IPS DF 6.9 (cell line): ENCODE measurements around the gene SRGAP3.

Source experiments
- DNase-seq: peaks from one replicate; pipeline ENCODE4 v3.0.0-alpha.2; 2013; ENCODE audit warnings: low read depth, low spot score
- H3K27ac ChIP-seq: one replicate; pipeline ENCODE4 v1.5.1; 2013; ENCODE audit warnings: low read length, control low read depth
- H3K27me3 ChIP-seq: 2 replicates; pipeline ENCODE4 v1.6.1; 2013; ENCODE audit warnings: mild to moderate bottlenecking, low read length; ENCODE audit not compliant: control insufficient read depth, insufficient read depth
- H3K36me3 ChIP-seq: 2 replicates; pipeline ENCODE4 v1.6.1; 2013; ENCODE audit warnings: low read length; ENCODE audit not compliant: control insufficient read depth, insufficient read depth
- H3K4me1 ChIP-seq: 2 replicates; pipeline ENCODE4 v1.6.1; 2013; ENCODE audit warnings: low read length; ENCODE audit not compliant: control insufficient read depth, insufficient read depth
- H3K4me3 ChIP-seq: 2 replicates; pipeline ENCODE4 v1.5.1; 2013; ENCODE audit warnings: mild to moderate bottlenecking, low read length
- H3K9me3 ChIP-seq: 2 replicates; pipeline ENCODE4 v1.6.1; 2013; ENCODE audit warnings: low read length, inconsistent platforms; ENCODE audit not compliant: control insufficient read depth, insufficient read depth
- WGBS: extraction: QIAGEN DNeasy Blood & Tissue Kit; methylation state at CpG from one replicate; pipeline ENCODE4 v1.1.7; 2013; ENCODE audit warnings: mixed read lengths, missing lambda C conversion rate; ENCODE audit not compliant: insufficient read length, insufficient coverage; 5-methylcytosine and 5-hydroxymethylcytosine counted together

SRGAP3 gene

DNA sequence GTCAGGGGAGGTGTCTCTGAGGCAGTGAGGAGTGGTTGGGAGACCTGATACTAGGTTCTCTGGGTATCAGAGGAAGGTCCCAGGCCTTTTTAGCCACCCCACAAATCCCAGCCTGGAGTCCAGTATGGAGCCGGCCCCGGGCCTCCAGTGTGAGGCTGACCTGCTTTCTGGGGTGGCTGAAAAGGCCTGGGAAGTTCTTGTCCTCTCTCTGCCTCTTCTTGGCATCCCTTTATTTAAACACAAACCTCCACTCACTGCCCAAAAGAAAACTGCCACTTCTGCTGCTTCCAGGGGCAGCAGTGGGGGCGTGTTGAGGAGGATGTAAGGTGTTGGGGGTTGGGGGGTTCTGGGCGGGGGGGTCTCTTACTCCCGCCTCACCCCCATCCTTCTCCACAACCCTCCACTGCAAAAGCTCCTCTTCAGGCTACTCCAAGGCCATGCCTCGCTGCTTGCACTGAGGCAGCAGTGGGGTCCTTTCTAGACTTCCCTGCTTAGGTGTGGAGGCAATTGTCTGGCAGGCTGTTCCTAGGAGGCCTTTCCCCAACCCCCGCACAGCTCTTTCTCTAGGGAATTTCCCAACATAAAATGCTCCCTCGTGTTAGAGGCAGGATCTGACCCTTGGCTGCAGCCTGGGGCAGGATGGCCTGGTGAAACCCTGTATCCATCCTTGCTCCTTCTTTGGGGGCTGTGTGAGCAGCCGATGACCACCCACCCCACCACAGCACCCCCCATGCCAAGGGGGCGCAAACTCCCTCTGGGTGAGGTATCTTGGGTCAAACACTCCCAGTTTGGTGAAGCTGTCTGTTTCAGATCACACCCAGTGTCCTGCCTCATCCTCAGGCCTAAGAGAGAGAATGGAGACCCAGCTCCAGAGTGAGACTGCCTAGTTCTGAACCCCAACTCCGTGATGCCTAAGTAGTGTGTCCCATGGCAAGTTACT lies 274.1 kb downstream of the SRGAP3 start:
- Histone ChIP-seq H3K9me3 (no peaks in the 10 kb centered on the region), H3K36me3 (no peaks in the 10 kb centered on the region), H3K27me3 (no peaks in the 10 kb centered on the region), H3K4me1 (no peaks in the 10 kb centered on the region), H3K4me3 (no peak overlapping the region), H3K27ac (no peak overlapping the region)
- DNase-seq = no peak
- no CpG with 5 or more reads among the region's 11 CpGs for WGBS

DNA sequence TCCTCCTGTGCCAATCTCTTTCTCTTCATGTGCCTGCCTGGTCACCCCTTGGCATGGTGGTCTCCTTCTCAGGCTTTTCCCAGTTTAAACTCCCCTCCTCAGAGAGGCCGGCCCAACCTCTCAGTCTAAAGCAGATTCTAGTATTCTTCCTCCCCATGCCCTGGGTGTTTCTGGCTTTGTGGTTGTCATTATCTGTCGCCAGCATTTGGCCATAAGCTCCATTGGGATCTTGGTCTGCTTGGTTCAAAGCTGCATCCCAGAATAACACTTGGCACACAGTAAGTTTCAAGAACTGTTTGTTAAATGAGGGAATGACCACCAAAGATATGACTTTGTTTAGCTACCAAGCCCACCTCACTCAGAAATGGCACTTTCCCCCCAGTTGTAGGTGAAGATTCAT lies 275.0 kb downstream of the SRGAP3 start:
- no peaks in the 10 kb centered on the region for H3K4me1 ChIP-seq
- no peak overlapping the region for H3K4me3 ChIP-seq
- WGBS = no CpG with 5 or more reads among the region's 2 CpGs

DNA sequence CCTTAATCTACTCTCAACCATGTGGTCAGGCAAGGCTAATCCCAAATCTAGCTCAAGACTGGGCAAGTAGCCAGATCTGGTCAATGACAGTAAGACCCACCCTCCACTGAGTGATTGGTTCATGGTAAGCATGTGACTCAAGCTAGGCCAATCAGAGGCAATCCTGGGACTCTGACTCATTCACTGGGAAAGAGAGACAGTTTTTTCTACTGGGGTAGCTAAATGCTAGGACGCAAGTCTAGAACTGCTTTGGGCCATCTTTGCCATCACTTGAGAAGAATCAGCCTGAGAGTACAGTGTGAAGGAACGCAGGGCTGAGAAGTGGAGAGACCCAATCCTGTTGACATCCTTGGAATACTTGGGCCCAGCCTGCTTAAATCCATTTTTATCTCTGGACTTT lies 276.8 kb downstream of the SRGAP3 start:
- no peak overlapping the region for H3K27ac ChIP-seq
- no peaks in the 10 kb centered on the region for H3K36me3 ChIP-seq
- no peaks in the 10 kb centered on the region for H3K9me3 ChIP-seq
- no CpG with 5 or more reads among the region's 2 CpGs for WGBS
- no peak overlapping the region for H3K4me3 ChIP-seq
- no peaks in the 10 kb centered on the region for H3K27me3 ChIP-seq
- DNase-seq = no peak
- H3K4me1 ChIP-seq = no peaks in the 10 kb centered on the region

More for the DNA sequence above, 275.0 kb downstream of the SRGAP3 start:
- Histone ChIP-seq H3K27ac (no peak overlapping the region), H3K9me3 (no peaks in the 10 kb centered on the region), H3K36me3 (no peaks in the 10 kb centered on the region), H3K27me3 (no peaks in the 10 kb centered on the region)
- no peak for DNase-seq

DNA sequence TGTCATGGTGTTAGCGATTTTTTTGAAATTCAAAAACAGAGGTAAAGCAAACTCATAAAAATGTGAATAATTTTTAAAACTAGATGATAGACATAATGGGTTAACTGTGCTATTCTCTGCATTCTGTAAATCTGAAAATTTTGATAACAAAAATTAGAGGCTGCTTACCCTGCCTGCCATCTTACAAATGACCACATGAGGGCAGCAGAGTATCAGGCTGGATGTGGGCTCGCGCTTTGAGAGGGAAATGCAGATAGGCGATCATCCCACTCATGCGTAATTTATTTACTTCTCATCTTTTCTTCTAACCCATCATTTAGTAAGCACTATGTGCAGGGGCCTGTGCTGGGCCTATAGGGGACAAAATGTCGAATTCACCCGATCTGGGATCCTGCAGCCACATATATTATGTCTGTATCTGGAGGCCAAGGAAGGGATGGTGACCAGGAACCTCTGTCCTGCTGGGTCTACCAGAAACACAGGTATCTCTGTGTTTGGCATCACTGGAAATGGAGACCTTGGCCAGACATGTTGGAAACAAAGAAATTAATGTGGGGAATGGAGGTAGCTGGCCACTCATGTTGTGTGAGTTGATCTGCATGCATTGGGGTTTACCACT lies 278.4 kb downstream of the SRGAP3 start:
- Histone ChIP-seq H3K4me1 (no peaks in the 10 kb centered on the region), H3K36me3 (no peaks in the 10 kb centered on the region), H3K4me3 (no peak overlapping the region), H3K9me3 (no peaks in the 10 kb centered on the region), H3K27me3 (no peaks in the 10 kb centered on the region), H3K27ac (no peak overlapping the region)
- no peak for DNase-seq
- no CpG with 5 or more reads among the region's 7 CpGs for WGBS

DNA sequence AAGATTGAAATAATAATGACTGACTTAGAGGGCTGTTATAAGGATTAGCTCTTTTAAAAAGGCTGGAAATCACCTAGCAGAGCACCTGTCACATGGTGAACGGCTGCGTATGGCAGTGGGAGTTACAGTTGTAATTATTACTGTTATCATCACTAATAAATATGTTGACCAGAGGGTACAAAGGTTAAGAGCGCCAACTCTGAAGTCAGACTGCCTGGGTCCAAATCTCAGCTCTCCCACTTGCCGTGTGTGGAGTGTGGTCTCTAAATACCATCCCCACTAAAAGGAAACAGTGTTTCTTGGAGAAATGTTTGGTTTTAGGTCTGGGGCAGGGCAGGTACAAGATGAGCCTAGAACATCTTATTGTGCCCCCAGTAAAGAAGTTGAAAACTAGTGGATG lies 280.2 kb downstream of the SRGAP3 start:
- no peak overlapping the region for H3K27ac ChIP-seq
- H3K4me3 ChIP-seq = no peak overlapping the region
- no peak for DNase-seq
- no peaks in the 10 kb centered on the region for H3K36me3 ChIP-seq
- H3K9me3 ChIP-seq = no peaks in the 10 kb centered on the region
- no CpG with 5 or more reads among the region's 4 CpGs for WGBS
- no peaks in the 10 kb centered on the region for H3K4me1 ChIP-seq
- H3K27me3 ChIP-seq = no peaks in the 10 kb centered on the region

DNA sequence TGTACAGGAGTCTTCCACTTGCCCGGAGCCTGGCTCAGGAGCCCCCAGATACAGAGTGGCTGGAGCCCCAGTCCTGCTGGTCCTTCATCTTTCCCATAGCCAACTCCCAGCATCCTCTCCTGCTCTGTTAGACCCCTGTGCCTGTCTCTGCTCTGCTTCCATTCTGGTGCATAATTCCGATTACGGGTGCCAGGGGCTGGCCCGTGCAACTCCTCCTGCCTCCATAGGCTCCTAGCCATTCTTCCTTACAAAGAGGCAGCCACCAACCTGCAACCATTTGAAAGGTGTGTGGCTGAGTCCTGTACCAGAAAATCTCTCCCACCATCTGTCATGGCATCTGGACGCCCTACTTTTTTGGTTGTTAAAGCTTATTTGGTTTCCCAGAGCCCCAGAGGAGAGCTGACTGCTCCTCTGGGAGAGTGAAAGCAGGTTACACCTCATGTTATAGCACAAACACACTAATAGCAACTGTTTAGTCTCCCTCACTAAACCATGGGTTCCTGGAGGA lies 281.0 kb downstream of the SRGAP3 start:
- WGBS = no CpG with 5 or more reads among the region's 5 CpGs
- no peaks in the 10 kb centered on the region for H3K4me1 ChIP-seq

DNA sequence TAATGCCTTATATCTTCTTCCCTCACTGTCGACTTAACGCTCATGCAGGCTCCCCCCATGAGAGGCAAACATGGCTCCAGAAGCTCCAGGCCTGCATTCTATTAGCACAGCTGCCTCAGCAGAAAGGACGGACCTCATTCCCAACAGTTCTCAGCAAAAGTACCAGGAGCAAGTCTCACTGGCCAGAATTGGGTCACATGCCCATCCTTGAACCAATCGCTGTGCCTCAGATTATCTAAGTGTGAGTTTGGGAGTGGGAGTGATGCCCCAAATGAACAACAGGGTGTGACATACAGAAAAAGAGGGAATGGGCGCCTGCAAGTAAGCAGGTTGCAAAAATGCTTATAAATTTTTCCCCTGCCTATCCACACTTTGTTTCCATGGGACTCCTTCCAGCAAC lies 281.9 kb downstream of the SRGAP3 start:
- H3K4me3 ChIP-seq = no peak overlapping the region
- DNase-seq = no peak
- no peaks in the 10 kb centered on the region for H3K4me1 ChIP-seq
- no peaks in the 10 kb centered on the region for H3K36me3 ChIP-seq
- H3K27me3 ChIP-seq = no peaks in the 10 kb centered on the region
- no peak overlapping the region for H3K27ac ChIP-seq
- WGBS = no CpG with 5 or more reads among the region's 5 CpGs
- no peaks in the 10 kb centered on the region for H3K9me3 ChIP-seq

More for the DNA sequence above, 281.0 kb downstream of the SRGAP3 start:
- Histone ChIP-seq H3K36me3 (no peaks in the 10 kb centered on the region), H3K27ac (no peak overlapping the region), H3K9me3 (no peaks in the 10 kb centered on the region), H3K27me3 (no peaks in the 10 kb centered on the region), H3K4me3 (no peak overlapping the region)
- DNase-seq = no peak

DNA sequence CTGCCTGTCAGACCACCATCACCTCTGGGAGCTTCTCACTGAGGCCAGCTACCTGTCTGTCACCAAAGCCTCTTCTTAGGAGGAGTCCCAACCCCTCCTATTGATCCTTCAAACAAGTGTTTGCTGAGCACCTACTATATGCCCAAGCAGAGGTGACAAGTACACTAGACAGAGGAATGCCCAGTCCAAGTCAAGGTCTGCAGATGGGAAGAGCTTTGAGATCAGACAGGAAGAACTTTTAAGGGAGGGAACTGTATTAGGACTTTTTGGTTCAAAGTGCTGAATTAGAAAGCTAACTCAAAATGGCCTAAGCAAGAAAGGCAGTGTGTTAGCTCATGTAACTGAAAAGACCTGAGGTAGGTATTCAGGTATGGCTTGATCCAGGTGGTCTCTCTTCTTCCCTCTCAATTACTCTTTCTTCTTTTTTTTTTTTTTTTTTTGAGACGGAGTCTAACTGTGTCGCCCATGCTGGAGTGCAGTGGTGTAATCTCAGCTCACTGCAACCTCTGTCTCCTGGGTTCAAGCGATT lies 282.6 kb downstream of the SRGAP3 start:
- no peak overlapping the region for H3K4me3 ChIP-seq
- DNase-seq = no peak
- H3K27me3 ChIP-seq = no peaks in the 10 kb centered on the region
- H3K36me3 ChIP-seq = no peaks in the 10 kb centered on the region
- H3K9me3 ChIP-seq = no peaks in the 10 kb centered on the region
- no CpG with 5 or more reads among the region's 3 CpGs for WGBS
- no peak overlapping the region for H3K27ac ChIP-seq
- no peaks in the 10 kb centered on the region for H3K4me1 ChIP-seq

DNA sequence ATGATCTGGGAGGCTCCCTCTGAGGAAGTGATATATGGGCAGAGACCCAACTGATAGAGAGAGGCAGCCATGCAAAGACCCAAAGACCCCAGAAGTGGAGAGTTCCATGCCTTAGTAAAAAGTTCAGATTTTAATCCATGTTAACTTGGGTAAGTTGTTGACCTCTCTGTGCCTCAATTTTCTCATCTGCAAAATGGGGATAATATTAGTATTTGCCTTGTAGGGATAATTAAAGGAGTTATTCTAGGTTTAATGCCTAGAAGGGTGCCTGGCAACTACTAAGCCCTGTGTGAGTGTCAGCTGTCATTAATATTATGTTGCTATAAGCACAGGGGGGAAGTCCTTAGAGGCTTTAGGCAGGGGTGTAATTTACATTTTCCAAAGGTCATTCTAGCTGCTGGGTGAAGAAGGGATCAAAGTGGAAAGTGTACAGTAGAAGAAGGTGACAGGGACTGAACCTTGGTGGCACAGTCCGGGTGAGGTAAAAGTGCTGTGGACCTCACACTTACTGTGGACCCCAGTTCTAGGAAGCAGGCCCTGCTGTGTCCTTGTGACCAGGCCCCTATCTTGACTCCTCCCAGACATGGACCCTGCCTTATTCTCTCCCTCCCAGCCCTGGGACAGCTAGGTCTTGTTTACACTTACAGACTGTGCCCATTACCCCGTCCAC lies 283.2 kb downstream of the SRGAP3 start:
- Histone ChIP-seq H3K9me3 (no peaks in the 10 kb centered on the region), H3K27ac (no peak overlapping the region), H3K4me1 (no peaks in the 10 kb centered on the region), H3K36me3 (no peaks in the 10 kb centered on the region), H3K27me3 (no peaks in the 10 kb centered on the region), H3K4me3 (no peak overlapping the region)
- no peak for DNase-seq
- no CpG with 5 or more reads among the region's 2 CpGs for WGBS
